ENCODE measurements around the gene TSEN2.

The TSEN2 gene

DNA sequence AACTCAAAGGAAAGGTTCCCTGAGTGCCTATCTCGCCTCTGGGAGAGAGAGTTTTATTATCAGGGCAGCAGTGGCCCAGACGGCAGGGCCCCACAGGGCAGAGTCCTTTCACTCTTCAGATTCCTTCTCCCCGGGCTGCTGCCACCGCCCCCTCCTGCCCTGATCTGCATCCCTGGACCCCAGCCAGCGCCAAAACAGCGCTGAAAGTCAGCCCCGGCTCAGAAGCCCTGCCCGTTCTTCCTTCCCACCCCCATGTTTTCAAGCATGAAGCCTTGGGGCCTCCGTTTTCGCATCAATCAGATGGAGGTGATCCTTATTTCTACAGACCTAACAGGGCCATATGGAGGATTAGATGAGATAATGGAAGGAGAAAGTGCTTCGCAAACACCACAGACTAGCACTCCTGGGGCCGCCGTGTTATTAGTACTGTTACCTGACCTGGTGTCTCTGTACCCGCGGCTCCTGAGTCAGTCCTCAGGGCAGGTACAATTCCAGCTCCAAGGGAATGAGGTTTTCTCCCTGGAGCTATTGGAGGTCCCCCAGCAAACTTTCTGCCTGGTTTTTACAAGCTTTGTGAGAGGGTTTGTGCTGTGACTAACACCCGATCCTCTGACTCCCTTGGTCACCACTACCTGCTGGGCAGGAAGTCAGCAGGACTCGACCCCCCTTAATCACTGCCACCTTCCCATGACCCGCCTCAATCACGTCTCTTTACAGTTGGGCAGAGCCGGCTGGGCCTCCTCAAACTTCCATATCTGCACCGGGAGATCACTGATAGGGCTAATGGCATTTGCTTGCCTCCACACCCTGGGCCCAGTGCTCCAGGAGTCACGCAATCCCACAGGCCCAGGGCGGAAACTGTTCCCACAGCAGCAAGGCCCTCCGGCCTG lies 39.5 kb upstream of the TSEN2 start:
- TF ChIP-seq CREB1 (IDR thresholded peaks at IDR 0.05; ENCODE audit: low read depth) (no peak), ZBTB7A (IDR thresholded peaks at IDR 0.05; ENCODE audit: low read depth) (no peak), RAD21 (IDR thresholded peaks at IDR 0.05; ENCODE audit: low read depth) (no peak), FOXM1 (IDR thresholded peaks at IDR 0.05; ENCODE audit: borderline replicate concordance, low read depth) (no peak)

DNA sequence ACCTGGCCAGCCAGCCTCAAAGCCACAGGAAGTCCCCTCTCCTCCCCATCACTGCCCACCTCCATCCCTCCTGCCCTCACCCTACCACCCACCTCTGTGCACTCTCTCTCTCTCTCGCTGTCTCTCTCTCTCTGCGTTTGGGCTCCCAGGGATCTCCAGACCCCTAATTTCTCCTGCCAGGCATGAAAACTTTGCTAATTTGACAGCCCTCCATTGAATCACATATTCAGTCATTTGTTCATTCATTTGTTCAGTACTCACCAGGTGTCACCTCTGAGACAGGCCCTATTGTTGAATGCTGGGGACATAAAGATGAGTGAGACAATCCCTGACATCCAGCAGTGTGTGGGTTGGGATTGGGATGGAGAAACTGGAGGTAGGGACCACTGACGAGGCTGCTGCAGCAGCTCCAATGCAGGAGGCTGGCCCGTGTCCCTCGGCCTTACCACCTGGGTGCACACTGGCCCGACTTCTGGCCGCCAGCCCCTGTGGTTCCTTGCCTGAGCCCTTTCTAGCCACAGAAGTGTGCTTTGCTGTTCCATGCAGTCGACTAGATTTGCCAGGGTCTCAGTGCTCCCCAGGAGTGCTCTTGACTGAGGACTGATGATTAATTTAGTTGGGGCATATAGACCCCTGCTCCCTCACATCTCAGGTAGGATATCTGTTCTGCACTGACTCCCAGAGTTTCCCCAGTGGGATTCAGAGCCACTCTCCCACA lies 38.6 kb upstream of the TSEN2 start:
- TF ChIP-seq, protein P1, sequence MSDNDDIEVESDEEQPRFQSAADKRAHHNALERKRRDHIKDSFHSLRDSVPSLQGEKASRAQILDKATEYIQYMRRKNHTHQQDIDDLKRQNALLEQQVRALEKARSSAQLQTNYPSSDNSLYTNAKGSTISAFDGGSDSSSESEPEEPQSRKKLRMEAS (IDR thresholded peaks at IDR 0.05) = no peak
- TF ChIP-seq TEAD4 (IDR thresholded peaks at IDR 0.05) (no peak), CREB1 (IDR thresholded peaks at IDR 0.05; ENCODE audit: low read depth) (no peak), EGR1 (IDR thresholded peaks at IDR 0.05) (no peak), YY1 (IDR thresholded peaks at IDR 0.05; ENCODE audit: low read depth) (no peak), RAD21 (IDR thresholded peaks at IDR 0.05; ENCODE audit: low read depth) (no peak), TCF12 (IDR thresholded peaks at IDR 0.05; ENCODE audit: low read depth) (no peak), TAF1 (IDR thresholded peaks at IDR 0.05; ENCODE audit: low read depth) (no peak)
- TF ChIP-seq, protein P2, sequence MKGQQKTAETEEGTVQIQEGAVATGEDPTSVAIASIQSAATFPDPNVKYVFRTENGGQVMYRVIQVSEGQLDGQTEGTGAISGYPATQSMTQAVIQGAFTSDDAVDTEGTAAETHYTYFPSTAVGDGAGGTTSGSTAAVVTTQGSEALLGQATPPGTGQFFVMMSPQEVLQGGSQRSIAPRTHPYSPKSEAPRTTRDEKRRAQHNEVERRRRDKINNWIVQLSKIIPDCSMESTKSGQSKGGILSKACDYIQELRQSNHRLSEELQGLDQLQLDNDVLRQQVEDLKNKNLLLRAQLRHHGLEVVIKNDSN (IDR thresholded peaks at IDR 0.05) = no peak

DNA sequence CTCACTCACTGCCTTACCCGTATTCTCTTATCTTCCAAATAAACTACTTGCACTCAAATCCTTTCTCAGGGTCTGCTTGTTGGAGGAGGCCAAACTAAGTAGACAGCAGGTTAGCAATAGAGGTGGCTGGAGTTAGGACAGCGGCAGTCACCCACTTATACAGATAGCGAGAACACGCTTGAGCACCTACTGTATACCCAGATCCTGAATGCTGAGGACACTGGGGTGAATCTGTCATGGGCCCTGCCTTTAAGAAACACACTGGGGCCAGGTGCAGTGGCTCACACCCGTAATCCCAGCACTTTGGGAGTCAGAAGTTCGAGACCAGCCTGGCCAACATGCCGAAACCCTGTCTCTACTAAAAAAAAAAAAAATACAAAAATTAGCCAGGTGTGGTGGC lies 38.0 kb upstream of the TSEN2 start:
- no peak for TF ChIP-seq EGR1 (IDR thresholded peaks at IDR 0.05)
- TF ChIP-seq CEBPB (IDR thresholded peaks at IDR 0.05) = no peak
- no peak for TF ChIP-seq EP300 (IDR thresholded peaks at IDR 0.05; ENCODE audit: borderline replicate concordance)
- TF ChIP-seq TCF12 (IDR thresholded peaks at IDR 0.05; ENCODE audit: low read depth) = no peak
- TF ChIP-seq TAF1 (IDR thresholded peaks at IDR 0.05; ENCODE audit: low read depth) = no peak
- TF ChIP-seq, protein P1 (IDR thresholded peaks at IDR 0.05) = no peak
- no peak for TF ChIP-seq FOXM1 (IDR thresholded peaks at IDR 0.05; ENCODE audit: borderline replicate concordance, low read depth)
- no peak for TF ChIP-seq YY1 (IDR thresholded peaks at IDR 0.05; ENCODE audit: low read depth)
- no peak for TF ChIP-seq CREB1 (IDR thresholded peaks at IDR 0.05; ENCODE audit: low read depth)
- TF ChIP-seq ZBTB7A (IDR thresholded peaks at IDR 0.05; ENCODE audit: low read depth) = no peak

DNA sequence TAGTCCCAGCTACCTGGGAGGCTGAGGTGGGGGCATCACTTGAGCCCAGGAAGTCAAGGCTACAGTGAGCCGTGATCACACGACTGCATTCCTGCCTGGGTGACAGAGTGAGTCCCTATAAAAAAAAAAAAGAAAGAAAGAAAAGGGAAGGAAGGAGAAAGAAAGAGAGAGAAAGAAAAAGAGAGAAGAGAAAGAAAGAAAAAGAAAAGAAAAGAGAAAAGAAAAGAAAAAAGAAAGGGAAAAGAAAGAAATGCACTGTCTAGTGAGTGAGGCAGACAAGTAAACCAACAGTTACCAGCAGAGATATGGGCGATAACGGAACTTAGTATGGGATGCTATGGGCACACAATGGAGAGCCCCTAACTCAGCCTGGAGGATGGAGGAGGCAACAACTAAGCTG lies 37.2 kb upstream of the TSEN2 start:
- TF ChIP-seq TAF1 (IDR thresholded peaks at IDR 0.05; ENCODE audit: low read depth) (no peak), EGR1 (IDR thresholded peaks at IDR 0.05) (no peak), RAD21 (IDR thresholded peaks at IDR 0.05; ENCODE audit: low read depth) (no peak), CEBPB (IDR thresholded peaks at IDR 0.05) (no peak)
- TF ChIP-seq, protein P1 (IDR thresholded peaks at IDR 0.05) = no peak
- TF ChIP-seq, protein P3, sequence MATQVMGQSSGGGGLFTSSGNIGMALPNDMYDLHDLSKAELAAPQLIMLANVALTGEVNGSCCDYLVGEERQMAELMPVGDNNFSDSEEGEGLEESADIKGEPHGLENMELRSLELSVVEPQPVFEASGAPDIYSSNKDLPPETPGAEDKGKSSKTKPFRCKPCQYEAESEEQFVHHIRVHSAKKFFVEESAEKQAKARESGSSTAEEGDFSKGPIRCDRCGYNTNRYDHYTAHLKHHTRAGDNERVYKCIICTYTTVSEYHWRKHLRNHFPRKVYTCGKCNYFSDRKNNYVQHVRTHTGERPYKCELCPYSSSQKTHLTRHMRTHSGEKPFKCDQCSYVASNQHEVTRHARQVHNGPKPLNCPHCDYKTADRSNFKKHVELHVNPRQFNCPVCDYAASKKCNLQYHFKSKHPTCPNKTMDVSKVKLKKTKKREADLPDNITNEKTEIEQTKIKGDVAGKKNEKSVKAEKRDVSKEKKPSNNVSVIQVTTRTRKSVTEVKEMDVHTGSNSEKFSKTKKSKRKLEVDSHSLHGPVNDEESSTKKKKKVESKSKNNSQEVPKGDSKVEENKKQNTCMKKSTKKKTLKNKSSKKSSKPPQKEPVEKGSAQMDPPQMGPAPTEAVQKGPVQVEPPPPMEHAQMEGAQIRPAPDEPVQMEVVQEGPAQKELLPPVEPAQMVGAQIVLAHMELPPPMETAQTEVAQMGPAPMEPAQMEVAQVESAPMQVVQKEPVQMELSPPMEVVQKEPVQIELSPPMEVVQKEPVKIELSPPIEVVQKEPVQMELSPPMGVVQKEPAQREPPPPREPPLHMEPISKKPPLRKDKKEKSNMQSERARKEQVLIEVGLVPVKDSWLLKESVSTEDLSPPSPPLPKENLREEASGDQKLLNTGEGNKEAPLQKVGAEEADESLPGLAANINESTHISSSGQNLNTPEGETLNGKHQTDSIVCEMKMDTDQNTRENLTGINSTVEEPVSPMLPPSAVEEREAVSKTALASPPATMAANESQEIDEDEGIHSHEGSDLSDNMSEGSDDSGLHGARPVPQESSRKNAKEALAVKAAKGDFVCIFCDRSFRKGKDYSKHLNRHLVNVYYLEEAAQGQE (IDR thresholded peaks at IDR 0.05; ENCODE audit: low read depth) = no peak

DNA sequence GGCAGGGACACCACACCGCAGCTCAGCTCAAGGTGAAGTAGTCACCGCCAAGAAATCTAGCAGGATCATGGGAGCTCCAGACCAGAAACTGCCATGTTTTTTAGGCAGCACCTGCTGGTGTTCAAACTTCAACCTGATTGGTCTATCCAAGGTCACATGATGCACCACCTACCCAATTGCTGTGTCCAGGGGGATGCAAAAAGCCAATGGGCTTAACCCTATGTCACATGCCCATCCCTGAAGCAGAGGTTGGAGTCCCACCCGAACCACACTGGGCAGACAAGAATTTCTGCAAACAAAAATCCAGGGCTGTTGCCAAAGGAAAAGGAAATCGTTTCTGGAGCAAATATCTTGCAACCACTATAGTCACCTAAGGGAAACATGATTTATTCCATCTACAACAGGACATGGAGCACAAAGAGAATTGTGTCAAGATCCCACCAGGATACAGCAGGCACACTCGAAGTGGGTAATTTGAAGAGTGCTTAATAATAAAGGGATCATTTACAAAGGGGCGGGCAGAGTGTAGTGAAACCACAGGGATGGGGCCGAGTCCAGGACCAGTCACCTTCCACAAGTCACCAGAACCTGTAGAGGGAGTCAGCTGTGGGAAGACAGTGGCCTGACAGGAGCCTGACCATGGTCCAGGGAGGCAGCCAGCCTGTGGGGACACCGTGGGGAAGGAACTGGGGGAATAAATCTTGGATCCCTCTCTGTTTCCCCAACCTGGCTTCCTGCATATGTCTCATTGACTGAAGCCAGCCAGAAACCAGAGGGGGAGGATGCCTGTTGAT lies 34.2 kb upstream of the TSEN2 start:
- no peak for TF ChIP-seq ZBTB7A (IDR thresholded peaks at IDR 0.05; ENCODE audit: low read depth)
- TF ChIP-seq TAF1 (IDR thresholded peaks at IDR 0.05; ENCODE audit: low read depth) = no peak
- TF ChIP-seq, protein P2 (IDR thresholded peaks at IDR 0.05) = peak; percentile 82
- TF ChIP-seq YY1 (IDR thresholded peaks at IDR 0.05; ENCODE audit: low read depth) = no peak
- TF ChIP-seq EGR1 (IDR thresholded peaks at IDR 0.05) = no peak

DNA sequence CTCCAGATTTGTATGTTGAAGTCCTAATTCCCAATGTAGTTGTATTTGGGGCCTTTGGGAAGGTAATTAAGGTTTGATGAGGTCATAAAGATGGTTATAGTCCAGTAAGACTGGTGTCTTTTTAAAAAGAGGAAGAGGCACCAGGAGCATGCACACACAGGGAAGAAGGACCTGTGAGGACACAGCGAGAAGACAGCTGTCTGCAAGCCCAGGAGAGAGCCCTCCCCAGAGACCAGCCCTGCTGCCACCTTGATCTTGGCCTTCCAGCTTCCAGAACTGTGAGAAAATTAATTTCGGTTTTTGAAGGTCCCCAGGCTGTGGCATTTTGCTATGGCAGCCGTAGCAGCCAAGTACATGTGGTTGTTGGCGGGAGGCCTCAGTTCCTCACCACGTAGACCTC lies 32.8 kb upstream of the TSEN2 start:
- TF ChIP-seq RAD21 (IDR thresholded peaks at IDR 0.05; ENCODE audit: low read depth) (no peak), CEBPB (IDR thresholded peaks at IDR 0.05) (no peak), FOXM1 (IDR thresholded peaks at IDR 0.05; ENCODE audit: borderline replicate concordance, low read depth) (no peak), TAF1 (IDR thresholded peaks at IDR 0.05; ENCODE audit: low read depth) (no peak), EGR1 (IDR thresholded peaks at IDR 0.05) (no peak), YY1 (IDR thresholded peaks at IDR 0.05; ENCODE audit: low read depth) (no peak), ZBTB7A (IDR thresholded peaks at IDR 0.05; ENCODE audit: low read depth) (no peak), NFIC (IDR thresholded peaks at IDR 0.05) (no peak), CREB1 (IDR thresholded peaks at IDR 0.05; ENCODE audit: low read depth) (no peak), EP300 (IDR thresholded peaks at IDR 0.05; ENCODE audit: borderline replicate concordance) (no peak), TCF12 (IDR thresholded peaks at IDR 0.05; ENCODE audit: low read depth) (no peak), TEAD4 (IDR thresholded peaks at IDR 0.05) (no peak)
- TF ChIP-seq, protein P2 (IDR thresholded peaks at IDR 0.05) = no peak
- TF ChIP-seq, protein P1 (IDR thresholded peaks at IDR 0.05) = no peak
- TF ChIP-seq, protein P3 (IDR thresholded peaks at IDR 0.05; ENCODE audit: low read depth) = no peak

All from Ishikawa (cell line).